ENCODE data around the gene WDR26. TPM values are rescaled to one million over a fixed set of nuclear protein-coding genes. Genes with fewer than 3 reads are reported as not detected.

WDR26 gene
- total and polyA plus RNA-seq, 9 of the 15 experiments (the other 6 are each of a cell fraction or from before 2014, with no cell fraction given) = 11.5 to 66.0 (median 39.8) TPM

GRCh38 chr1:224466154-224466553, 31.6 kb upstream of the WDR26 start:
- no peaks in the 10 kb centered on the region for H4K20me1 ChIP-seq (replicated peaks; ENCODE audit: control insufficient read depth, insufficient read depth, low read length)
- no peak overlapping the region for H3K4me3 ChIP-seq
- no peak for DNase-seq (ENCODE audit: extremely low read depth in 1 of 4, low spot score in 3 of 4)
- H3K9me1 ChIP-seq (ENCODE audit: control insufficient read depth, insufficient read depth, low read length) = no peaks in the 10 kb centered on the region
- H3K4me2 ChIP-seq (ENCODE audit: insufficient read depth, low read length) = no peak overlapping the region
- no peak overlapping the region for H3K27ac ChIP-seq (ENCODE audit: extremely low read depth, low read depth, low read length)
- no peak for ATAC-seq
- intact Hi-C loops (cut with micrococcal nuclease) = no loop called here
- no peak overlapping the region for H2AFZ ChIP-seq (ENCODE audit: low read depth, low read length)
- in situ Hi-C loops (cut with MboI) = no loop called here
- H3K9ac ChIP-seq (ENCODE audit: insufficient read depth in 1 of 2, low read depth in 2 of 2, low read length in 2 of 2) = no peak overlapping the region
- WGBS (ENCODE audit: insufficient coverage, low coverage, missing lambda C conversion rate) = 60% methylated on average over 2 of the region's 2 CpGs
- no peak for FAIRE-seq
- TF ChIP-seq EP300 (IDR thresholded peaks at IDR 0.05; ENCODE audit: low read length) = no peak
- no peak for TF ChIP-seq PHF8 (IDR thresholded peaks at IDR 0.05; ENCODE audit: borderline replicate concordance, low read length)
- TF ChIP-seq CBX1 (IDR thresholded peaks at IDR 0.05; ENCODE audit: low read depth) = no peak
- no peak for TF ChIP-seq HDAC6 (IDR thresholded peaks at IDR 0.05; ENCODE audit: low read depth, low read length)
- ChIA-PET CTCF (ENCODE audit: low intra/inter-chr PET ratio) (no interaction called here), POLR2A (interaction anchor here (0.7 to 1.8 kb wide), 3 partner anchors 16 to 141 kb away, joined by 3 read pairs; no protein-coding TSS in a partner anchor)
- H3K27me3 ChIP-seq (ENCODE audit: control insufficient read depth in 2 of 2, insufficient read depth in 2 of 2, low read length in 2 of 2) = no peaks in the 10 kb centered on the region
- H3K36me3 ChIP-seq (ENCODE audit: control insufficient read depth, insufficient read depth, low read length) = no peaks in the 10 kb centered on the region
- H3K79me2 ChIP-seq (ENCODE audit: control insufficient read depth, insufficient read depth, low read length) = no peaks in the 10 kb centered on the region
- H3K4me1 ChIP-seq (replicated peaks in 1 of 2; ENCODE audit: control insufficient read depth in 2 of 2, insufficient read depth in 2 of 2, low read length in 2 of 2) = no peaks in the 10 kb centered on the region
- H3K9me3 ChIP-seq (replicated peaks; ENCODE audit: control insufficient read depth, insufficient read depth, low read depth, low read length) = no peaks in the 10 kb centered on the region
- BruUV-seq (replicated peaks) = no TSS peak

GRCh38 chr1:224459966-224460365, 25.4 kb upstream of the WDR26 start:
- Histone ChIP-seq H3K9me1 (ENCODE audit: control insufficient read depth, insufficient read depth, low read length) (peaks cover 4% of the 10 kb centered on the region), H3K27ac (ENCODE audit: extremely low read depth, low read depth, low read length) (no peak overlapping the region), H3K79me2 (ENCODE audit: control insufficient read depth, insufficient read depth, low read length) (no peaks in the 10 kb centered on the region), H3K4me3 (no peak overlapping the region), H3K27me3 (ENCODE audit: control insufficient read depth in 2 of 2, insufficient read depth in 2 of 2, low read length in 2 of 2) (no peaks in the 10 kb centered on the region; a peak in 1 of 5 replicates), H3K4me1 (replicated peaks in 1 of 2; ENCODE audit: control insufficient read depth in 2 of 2, insufficient read depth in 2 of 2, low read length in 2 of 2) (peaks cover 12 to 23% of the 10 kb centered on the region in 2 experiments), H3K36me3 (ENCODE audit: control insufficient read depth, insufficient read depth, low read length) (no peaks in the 10 kb centered on the region; the same call in 2 of the 3 replicates), H3K9ac (ENCODE audit: insufficient read depth in 1 of 2, low read depth in 2 of 2, low read length in 2 of 2) (peak overlapping the region in 1 of 2 experiments; percentile 18; a peak in 1 of 4 replicates), H4K20me1 (replicated peaks; ENCODE audit: control insufficient read depth, insufficient read depth, low read length) (peaks cover 6% of the 10 kb centered on the region; the same call in 1 of the 2 replicates), H3K4me2 (ENCODE audit: insufficient read depth, low read length) (no peak overlapping the region), H3K9me3 (replicated peaks; ENCODE audit: control insufficient read depth, insufficient read depth, low read depth, low read length) (no peaks in the 10 kb centered on the region), H2AFZ (ENCODE audit: low read depth, low read length) (no peak overlapping the region)
- FAIRE-seq (no peak), DNase-seq (ENCODE audit: extremely low read depth in 1 of 4, low spot score in 3 of 4) (peak in 3 of 4 experiments; percentile 3 to 42 (median 3)), ATAC-seq (no peak)
- BruUV-seq (replicated peaks) = no TSS peak
- ChIA-PET POLR2A (interaction anchor here (0.6 to 1.5 kb wide), 8 partner anchors 10 to 1967 kb away, joined by 3 to 4 read pairs (median 3); partner anchors contain the start of gene FBXO28), CTCF (ENCODE audit: low intra/inter-chr PET ratio) (no interaction called here)
- intact Hi-C loops (cut with micrococcal nuclease) = no loop called here
- in situ Hi-C loops (cut with MboI) = loop anchor here (10.0 kb wide), 1 partner anchor 345 kb away; the partner anchor contains the start of gene FBXO28
- WGBS (ENCODE audit: insufficient coverage, low coverage, missing lambda C conversion rate) = 43% methylated on average over 5 of the region's 5 CpGs
- TF ChIP-seq ZBED1 (IDR thresholded peaks at IDR 0.05) (no peak), CBFA2T3 (IDR thresholded peaks at IDR 0.05) (peak; percentile 37), CXXC5 (CRISPR knock-in tag; IDR thresholded peaks at IDR 0.05) (peak; percentile 30; the same call in 1 of the 2 replicates), ZNF778 (CRISPR knock-in tag; IDR thresholded peaks at IDR 0.05) (no peak), EGR1 (conservative IDR thresholded peaks at IDR 0.05) (peak; percentile 64)

Data from K562 (cell line).